ENCODE results near the gene PROB1. TPM values are rescaled to one million over a fixed set of nuclear protein-coding genes. Genes with fewer than 3 reads are reported as not detected.

PROB1 gene
- total and polyA plus RNA-seq, 2 of the 13 experiments (the other 11 are each of a cell fraction or from before 2014, with no cell fraction given) = 0.69 to 1.1 TPM

DNA sequence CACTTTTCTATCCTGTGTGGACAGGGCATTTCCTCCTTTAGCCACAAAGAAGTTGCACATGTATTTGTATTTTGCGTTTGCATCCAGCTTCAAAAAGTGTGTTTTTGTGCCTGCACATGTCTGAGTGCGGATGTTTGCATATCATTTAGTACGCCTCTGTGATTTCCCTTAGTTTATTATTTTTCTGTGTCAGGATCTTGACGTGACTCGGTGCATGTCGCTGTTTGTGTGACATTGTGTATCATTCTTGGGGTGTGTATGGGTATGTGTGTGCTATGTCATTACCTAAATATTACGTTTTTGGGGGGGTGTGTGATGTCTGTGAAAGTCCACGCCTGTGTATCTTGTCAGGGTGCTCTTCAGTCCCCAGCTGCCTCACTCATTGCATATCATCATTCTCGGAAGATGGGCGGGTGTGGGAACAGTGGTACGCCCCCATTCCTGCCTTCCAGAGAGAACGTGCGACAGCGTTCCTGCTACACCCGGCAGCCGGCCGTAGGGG is 53.7 kb downstream of the PROB1 start (continued):
- TF ChIP-seq, protein P1, sequence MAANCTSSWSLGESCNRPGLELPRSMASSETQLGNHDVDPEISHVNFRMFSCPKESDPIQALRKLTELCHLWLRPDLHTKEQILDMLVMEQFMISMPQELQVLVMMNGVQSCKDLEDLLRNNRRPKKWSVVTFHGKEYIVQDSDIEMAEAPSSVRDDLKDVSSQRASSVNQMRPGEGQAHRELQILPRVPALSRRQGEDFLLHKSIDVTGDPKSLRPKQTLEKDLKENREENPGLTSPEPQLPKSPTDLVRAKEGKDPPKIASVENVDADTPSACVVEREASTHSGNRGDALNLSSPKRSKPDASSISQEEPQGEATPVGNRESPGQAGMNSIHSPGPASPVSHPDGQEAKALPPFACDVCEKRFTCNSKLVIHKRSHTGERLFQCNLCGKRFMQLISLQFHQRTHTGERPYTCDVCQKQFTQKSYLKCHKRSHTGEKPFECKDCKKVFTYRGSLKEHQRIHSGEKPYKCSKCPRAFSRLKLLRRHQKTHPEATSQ (CRISPR knock-in tag; IDR thresholded peaks at IDR 0.05; ENCODE audit: borderline replicate concordance) = no peak
- TF ChIP-seq NKX3-1 (CRISPR knock-in tag; IDR thresholded peaks at IDR 0.05) (no peak), ZFAT (CRISPR knock-in tag; conservative IDR thresholded peaks at IDR 0.05) (no peak), CHD4 (IDR thresholded peaks at IDR 0.05; ENCODE audit: borderline replicate concordance, low read length) (no peak), ZMYM3 (CRISPR knock-in tag; IDR thresholded peaks at IDR 0.05) (no peak), ZNF232 (CRISPR knock-in tag; IDR thresholded peaks at IDR 0.05; ENCODE audit: borderline replicate concordance) (0 out of 2 replicates have a peak, but pooled peaks have one; percentile 17), SUZ12 (IDR thresholded peaks at IDR 0.05; ENCODE audit: low read depth, low read length) (no peak), NCOA2 (CRISPR knock-in tag; IDR thresholded peaks at IDR 0.05) (no peak), TRIM24 (CRISPR knock-in tag; IDR thresholded peaks at IDR 0.05) (no peak), CAMTA2 (CRISPR knock-in tag; IDR thresholded peaks at IDR 0.05; ENCODE audit: borderline replicate concordance) (no peak), RBFOX2 (IDR thresholded peaks at IDR 0.05; ENCODE audit: low read depth, low read length) (no peak), PHF8 (CRISPR knock-in tag; IDR thresholded peaks at IDR 0.05) (no peak), ZNF768 (CRISPR knock-in tag; IDR thresholded peaks at IDR 0.05) (no peak), SMYD3 (CRISPR knock-in tag; IDR thresholded peaks at IDR 0.05) (no peak), RARA (CRISPR knock-in tag; IDR thresholded peaks at IDR 0.05) (no peak), ZNF776 (CRISPR knock-in tag; IDR thresholded peaks at IDR 0.05) (no peak)
- TF ChIP-seq, protein P2, sequence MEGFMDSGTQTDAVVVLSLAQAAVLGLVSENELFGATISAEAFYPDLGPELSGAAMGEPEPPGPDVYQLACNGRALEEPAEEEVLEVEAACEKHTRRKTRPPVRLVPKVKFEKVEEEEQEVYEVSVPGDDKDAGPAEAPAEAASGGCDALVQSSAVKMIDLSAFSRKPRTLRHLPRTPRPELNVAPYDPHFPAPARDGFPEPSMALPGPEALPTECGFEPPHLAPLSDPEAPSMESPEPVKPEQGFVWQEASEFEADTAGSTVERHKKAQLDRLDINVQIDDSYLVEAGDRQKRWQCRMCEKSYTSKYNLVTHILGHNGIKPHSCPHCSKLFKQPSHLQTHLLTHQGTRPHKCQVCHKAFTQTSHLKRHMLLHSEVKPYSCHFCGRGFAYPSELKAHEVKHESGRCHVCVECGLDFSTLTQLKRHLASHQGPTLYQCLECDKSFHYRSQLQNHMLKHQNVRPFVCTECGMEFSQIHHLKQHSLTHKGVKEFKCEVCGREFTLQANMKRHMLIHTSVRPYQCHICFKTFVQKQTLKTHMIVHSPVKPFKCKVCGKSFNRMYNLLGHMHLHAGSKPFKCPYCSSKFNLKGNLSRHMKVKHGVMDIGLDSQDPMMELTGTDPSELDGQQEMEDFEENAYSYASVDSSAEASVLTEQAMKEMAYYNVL (CRISPR knock-in tag; IDR thresholded peaks at IDR 0.05; ENCODE audit: borderline replicate concordance) = no peak
- TF ChIP-seq, protein P3, sequence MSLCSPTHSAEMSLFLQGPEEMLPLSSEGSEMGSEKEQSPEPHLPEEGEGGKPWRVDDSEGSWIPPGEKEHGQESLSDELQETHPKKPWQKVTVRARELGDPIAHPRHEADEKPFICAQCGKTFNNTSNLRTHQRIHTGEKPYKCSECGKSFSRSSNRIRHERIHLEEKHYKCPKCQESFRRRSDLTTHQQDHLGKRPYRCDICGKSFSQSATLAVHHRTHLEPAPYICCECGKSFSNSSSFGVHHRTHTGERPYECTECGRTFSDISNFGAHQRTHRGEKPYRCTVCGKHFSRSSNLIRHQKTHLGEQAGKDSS (CRISPR knock-in tag; IDR thresholded peaks at IDR 0.05; ENCODE audit: borderline replicate concordance, low read depth) = no peak
- TF ChIP-seq, protein P4, sequence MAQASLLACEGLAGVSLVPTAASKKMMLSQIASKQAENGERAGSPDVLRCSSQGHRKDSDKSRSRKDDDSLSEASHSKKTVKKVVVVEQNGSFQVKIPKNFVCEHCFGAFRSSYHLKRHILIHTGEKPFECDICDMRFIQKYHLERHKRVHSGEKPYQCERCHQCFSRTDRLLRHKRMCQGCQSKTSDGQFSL (CRISPR knock-in tag; IDR thresholded peaks at IDR 0.05) = 0 out of 2 replicates have a peak, but pooled peaks have one; percentile 5
- TF ChIP-seq, protein P5, sequence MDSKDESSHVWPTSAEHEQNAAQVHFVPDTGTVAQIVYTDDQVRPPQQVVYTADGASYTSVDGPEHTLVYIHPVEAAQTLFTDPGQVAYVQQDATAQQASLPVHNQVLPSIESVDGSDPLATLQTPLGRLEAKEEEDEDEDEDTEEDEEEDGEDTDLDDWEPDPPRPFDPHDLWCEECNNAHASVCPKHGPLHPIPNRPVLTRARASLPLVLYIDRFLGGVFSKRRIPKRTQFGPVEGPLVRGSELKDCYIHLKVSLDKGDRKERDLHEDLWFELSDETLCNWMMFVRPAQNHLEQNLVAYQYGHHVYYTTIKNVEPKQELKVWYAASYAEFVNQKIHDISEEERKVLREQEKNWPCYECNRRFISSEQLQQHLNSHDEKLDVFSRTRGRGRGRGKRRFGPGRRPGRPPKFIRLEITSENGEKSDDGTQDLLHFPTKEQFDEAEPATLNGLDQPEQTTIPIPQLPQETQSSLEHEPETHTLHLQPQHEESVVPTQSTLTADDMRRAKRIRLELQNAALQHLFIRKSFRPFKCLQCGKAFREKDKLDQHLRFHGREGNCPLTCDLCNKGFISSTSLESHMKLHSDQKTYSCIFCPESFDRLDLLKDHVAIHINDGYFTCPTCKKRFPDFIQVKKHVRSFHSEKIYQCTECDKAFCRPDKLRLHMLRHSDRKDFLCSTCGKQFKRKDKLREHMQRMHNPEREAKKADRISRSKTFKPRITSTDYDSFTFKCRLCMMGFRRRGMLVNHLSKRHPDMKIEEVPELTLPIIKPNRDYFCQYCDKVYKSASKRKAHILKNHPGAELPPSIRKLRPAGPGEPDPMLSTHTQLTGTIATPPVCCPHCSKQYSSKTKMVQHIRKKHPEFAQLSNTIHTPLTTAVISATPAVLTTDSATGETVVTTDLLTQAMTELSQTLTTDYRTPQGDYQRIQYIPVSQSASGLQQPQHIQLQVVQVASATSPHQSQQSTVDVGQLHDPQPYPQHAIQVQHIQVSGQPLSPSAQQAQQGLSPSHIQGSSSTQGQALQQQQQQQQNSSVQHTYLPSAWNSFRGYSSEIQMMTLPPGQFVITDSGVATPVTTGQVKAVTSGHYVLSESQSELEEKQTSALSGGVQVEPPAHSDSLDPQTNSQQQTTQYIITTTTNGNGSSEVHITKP (CRISPR knock-in tag; IDR thresholded peaks at IDR 0.05; ENCODE audit: low read depth) = no peak
- TF ChIP-seq, protein P6, sequence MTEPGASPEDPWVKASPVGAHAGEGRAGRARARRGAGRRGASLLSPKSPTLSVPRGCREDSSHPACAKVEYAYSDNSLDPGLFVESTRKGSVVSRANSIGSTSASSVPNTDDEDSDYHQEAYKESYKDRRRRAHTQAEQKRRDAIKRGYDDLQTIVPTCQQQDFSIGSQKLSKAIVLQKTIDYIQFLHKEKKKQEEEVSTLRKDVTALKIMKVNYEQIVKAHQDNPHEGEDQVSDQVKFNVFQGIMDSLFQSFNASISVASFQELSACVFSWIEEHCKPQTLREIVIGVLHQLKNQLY (CRISPR knock-in tag; IDR thresholded peaks at IDR 0.05) = no peak
